Caki2 (cell line): Measurements from ENCODE around the gene PLEKHO2. TPM values are rescaled to one million over a fixed set of nuclear protein-coding genes. Genes with fewer than 3 reads are reported as not detected.

Experiments used
- DNase-seq: peaks from one replicate; pipeline ENCODE4 v3.0.0-alpha.2; 2015; ENCODE audit warnings: low read depth
- in situ Hi-C: cut with HindIII; loops from 2 replicates; pipeline ENCODE4 v1.10.0; 2016; ENCODE audit warnings: low sequenced_read_pairs, low pct_unique_long_range_greater_than_20kb, mixed read lengths
- total RNA-seq: library from RNA; depleted of rRNA; stranded (reverse); fragments of >200 nt; shearing (Covaris generic); gene quantifications from 2 replicates; pipeline ENCODE4 v1.2.3, GENCODE V29; 2014; ENCODE audit warnings: low replicate concordance

The PLEKHO2 gene
- total RNA-seq, 1 experiment from 2014 or later, result 10.4 TPM

DNA sequence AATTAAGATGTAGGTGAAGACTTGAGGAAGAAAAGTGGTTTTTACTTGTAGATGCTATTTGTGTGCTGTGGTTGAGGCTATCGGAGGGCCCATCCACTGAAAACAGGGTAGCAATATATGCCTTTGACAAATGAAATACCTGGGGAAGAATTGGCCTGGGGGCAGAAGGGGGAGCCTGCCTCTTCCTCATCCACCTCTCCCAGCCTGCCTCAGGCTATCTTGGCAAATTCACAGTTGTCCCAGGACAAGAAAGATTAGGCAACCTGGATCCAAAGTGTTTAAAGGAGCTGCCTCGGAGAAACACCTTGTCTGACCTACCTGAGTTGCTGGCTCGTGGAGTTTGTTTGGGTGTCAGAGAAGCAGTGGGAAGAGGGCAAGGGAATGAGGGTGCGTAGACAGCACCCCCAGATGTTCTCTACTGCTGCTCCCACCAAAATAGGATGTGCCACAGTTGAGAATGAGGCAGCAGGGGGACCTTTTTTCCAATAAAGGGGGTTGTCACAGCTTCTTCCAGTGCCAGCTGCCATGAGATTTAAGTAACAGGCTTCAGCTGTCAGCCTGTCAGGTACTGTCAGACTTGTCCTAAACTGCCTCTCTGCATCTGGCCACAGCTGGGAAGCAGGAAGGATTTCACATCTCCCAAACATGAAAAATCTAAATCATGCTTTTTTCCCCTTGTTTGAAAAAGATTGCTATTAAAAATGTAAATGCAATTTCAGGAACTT is 9.2 kb downstream of the PLEKHO2 start:
- in situ Hi-C loops, result no loop called here
- no peak for DNase-seq

DNA sequence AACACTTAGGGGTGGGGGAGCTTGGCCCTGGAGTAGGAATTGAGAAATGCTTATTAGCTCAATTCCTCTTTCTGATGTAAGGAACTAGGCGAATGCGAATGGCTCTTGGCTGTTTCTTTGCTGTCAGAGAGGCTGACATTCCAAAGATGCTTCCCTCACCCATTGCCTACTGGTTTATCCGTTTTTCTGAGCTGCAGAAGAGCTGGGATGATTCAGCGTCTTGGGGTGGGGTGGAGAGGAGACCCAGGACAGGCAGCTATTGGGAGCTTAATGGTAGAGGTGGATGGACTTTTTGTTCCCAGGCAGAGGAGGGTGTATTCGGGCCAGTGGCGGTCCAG is 9.8 kb downstream of the PLEKHO2 start:
- in situ Hi-C loops, result no loop called here
- DNase-seq, result peak; percentile 22

DNA sequence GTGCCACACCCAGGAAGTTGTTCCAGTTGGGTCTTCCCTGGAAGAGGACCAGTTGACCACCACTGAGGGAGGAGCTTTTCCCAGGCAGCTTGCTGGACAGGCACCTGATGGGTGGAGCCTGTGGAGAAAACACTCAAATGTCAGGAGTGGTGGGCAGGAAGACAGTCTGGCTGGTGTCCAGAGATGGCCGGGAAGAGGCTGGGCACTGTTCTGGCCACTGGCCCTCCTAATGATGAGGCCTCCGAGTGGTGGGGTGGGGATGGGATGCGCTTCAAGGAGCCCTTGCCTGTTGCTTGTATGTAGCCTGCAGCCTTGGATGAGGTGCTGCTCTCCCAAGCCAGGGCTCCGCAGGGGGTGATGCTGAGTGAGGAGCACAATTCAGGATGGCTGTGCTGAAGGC is 12.3 kb downstream of the PLEKHO2 start:
- in situ Hi-C loops, result no loop called here
- DNase-seq, result peak; percentile 49

DNA sequence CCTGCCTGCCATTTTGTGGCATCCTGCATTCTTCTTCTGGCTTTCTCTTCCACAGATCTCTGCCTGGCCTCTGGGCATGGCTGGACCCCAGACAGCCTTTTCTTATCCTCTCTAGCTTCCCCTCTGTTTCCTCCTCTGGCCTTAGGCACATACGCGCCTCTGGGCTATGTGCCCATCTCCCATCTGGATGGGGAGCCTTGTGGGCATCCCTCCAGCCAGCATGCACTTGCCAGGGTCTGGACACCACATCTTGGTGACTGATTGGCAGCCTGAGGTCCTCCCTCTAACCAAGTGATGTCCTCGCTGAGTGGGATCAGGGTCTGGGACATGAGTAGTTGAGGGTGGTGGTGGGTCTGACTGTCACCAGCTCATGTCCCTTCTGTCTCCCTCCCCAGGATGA is 12.8 kb downstream of the PLEKHO2 start:
- in situ Hi-C loops, result no loop called here
- no peak for DNase-seq

DNA sequence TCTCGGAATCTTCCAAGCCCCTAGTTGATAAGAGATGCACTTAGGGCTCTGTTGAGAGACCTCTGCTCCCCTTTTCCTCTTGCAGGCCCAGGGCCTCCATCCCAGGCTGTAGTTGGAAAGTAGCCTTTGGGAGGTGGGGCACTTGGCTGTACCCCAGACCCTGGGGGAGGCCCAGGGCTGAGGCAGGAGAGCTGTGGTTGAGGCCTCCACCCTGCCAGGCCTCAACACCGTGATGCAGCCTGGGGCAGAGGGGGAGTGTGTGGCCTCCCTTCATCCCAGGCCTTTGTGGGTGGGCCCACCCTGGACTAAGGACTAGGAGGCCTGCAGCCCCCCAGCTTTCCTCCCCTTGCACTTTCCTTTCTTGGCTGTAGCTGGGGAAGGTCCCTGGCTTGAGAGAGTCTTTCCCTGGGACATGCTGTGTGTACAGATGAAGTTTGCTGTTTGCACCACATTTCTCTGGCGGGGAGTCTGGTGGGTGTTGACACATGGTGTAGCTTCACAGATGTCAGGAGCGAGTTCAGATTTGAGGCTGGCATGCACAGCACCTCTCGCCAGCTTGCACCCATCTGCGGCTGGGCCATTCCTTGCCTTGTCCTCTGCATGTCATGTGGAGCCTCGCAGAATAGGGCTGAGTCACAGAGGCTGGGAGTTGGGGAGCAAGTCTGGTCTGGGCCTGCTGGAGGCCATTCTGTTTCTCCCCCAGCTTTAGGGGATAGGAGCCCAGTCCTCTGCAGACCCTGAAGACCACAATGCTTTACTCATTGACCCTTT is 13.7 kb downstream of the PLEKHO2 start:
- in situ Hi-C loops, result no loop called here
- no peak for DNase-seq

DNA sequence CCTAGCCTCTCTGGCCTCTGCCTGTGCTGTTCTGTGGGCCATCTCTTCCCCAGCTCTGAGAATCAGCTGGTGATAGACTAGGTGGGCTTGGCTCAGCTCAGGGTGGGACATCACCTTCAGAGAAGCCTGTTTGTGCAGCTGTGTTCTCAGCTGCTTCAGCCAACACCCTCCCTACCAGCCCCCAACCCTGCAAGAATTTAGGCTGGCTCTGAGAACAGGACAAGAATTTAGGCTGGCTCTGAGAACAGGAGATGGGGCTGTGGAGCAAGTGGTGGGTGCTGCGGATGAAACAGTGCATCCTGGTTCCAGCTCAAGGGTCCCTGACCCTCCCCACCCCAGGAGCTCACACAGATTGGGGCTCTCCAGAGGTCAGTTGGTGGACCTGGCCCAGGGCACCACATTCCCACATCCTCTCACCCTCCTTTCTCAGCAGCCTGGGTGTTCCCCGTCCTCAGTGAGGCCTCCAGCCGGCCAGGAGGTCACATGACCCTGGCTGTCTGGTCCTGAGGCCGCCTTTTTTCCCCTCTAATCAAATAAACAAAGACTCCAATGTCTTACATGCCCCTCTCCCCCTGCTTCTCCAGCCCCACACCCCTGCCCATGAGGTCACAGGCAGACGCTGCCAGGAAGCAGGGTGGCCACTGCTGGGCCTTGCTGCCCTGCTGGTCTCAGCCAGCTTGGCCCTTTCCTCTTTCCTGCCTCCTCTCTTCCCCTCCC is 14.9 kb downstream of the PLEKHO2 start:
- in situ Hi-C loops, result no loop called here
- DNase-seq, result peak; percentile 75

DNA sequence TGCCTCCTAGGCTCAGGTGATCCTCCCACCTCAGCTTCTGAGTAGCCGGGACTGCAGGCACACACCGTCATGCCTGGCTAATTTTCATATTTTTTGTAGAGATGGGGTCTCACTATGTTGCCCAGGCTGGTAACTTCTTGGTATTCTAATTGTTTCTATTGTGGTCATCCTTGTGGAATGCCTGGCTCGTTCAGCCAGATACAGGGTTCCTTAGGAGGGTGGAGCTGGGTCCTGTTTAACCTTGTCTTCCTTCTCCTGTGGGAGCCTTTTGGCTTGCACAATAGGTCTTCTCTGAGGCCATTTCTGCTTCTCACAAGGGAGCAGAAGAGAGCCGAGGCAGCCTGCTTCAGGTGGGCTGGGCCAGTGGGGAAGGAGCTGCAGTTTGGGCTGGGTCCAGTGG is 15.7 kb downstream of the PLEKHO2 start:
- in situ Hi-C loops, result no loop called here
- DNase-seq, result peak; percentile 80

DNA sequence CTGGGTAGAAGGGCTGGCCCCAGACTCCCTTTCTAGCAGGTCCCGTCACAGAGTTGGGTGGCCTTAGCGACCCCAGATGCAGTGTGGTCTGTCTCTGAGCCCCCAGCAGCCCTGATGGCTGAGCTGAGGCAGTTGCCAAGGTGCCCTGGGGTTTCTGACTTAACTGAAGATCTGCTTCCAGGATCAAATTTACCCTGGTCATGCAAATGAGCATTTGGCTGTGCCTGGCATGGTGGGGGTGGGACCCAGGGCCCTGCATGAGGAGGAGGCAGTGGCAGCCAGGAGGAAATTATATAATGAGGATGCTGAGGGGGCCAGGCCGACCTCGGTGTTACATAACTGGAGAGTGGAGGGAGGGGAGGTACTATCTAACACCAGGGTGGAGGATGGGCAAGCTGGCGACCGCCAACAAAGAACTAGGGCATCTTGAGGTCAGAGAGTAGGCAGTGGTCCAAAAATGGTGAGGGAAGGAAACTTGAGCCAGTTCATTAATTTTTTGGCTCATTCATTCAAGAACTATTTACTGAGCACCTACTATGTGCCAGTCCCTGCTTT is 16.4 kb downstream of the PLEKHO2 start:
- DNase-seq, result peak; percentile 28
- in situ Hi-C loops, result no loop called here

DNA sequence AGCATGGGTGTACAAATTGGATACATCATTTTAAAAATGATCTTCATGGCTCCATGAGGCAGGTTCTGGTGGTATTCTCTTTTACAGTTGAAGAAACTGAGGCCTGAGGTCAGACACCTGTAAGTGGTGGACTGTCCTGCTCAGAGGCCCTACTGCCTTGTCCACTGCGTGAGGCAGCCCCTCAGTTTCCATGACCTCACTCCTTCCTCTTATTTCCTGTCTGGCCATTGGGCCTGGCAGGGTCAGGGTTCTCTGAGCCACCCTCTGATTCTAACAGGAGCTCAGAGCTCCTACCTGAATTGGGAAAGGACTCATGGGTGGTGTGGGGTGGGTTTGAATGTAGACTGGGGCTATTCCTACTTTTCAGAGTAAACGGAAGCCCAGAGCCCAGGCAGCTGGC is 17.5 kb downstream of the PLEKHO2 start:
- in situ Hi-C loops, result no loop called here
- no peak for DNase-seq

DNA sequence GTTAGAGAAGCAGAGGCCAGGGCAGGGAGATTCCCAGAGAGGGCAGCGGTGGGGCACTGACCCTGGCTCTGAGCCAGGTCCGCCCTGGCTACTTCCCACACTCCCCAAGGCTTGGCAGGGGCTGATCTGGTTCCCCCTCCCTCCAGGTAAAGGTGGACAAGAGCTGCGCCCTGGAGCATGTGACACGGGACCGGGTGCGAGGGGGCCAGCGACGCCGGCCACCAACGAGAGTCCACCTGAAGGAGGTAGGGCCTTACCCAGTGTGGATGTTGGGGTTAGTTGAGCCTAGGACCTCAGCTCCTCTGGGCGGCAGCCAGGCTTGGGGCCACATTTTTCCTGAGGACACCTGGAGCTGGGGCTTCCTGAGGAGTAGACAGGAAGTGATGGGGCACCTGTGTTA is 19.6 kb downstream of the PLEKHO2 start:
- no peak for DNase-seq
- in situ Hi-C loops, result no loop called here

DNA sequence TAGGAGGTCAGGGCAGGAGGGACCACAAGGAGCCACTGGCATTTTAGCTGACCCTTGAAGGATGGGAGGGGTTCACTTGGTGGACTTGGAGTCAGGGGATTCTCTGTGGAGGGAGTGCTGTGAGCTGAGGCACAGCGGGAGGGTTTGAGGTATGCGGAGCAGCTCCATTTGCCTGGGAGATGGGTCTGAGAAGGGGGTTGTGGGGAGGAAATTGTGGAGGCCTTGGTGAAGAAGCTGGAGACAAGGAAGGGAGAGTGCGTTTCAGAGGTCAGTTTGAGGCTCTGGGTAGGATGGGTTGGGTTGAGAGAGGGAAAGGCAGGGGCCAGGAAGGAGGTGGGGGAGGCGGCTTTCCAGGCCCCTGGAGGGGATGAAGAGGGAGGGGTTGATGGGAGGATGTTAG is 20.2 kb downstream of the PLEKHO2 start:
- DNase-seq, result no peak
- in situ Hi-C loops, result no loop called here

DNA sequence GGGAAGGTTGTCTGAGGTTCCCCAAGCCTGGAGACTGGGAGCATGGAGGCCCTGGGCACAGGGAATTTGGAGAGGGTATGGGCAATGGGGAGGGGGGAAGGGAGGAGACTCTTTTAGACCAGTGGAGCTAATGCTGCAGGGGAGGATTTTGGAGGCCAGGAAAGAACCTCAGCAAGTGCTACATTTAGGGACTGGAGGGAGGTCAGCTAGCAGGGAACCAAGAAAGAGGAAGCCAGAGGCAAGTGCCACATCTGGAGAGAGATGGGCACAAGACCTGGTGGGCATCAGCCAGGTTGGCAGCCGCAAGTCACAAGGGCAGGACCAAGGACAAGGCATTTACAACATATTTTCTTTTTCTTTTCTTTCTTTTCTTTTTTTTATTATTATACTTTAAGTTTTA is 20.7 kb downstream of the PLEKHO2 start:
- in situ Hi-C loops, result no loop called here
- DNase-seq, result no peak

DNA sequence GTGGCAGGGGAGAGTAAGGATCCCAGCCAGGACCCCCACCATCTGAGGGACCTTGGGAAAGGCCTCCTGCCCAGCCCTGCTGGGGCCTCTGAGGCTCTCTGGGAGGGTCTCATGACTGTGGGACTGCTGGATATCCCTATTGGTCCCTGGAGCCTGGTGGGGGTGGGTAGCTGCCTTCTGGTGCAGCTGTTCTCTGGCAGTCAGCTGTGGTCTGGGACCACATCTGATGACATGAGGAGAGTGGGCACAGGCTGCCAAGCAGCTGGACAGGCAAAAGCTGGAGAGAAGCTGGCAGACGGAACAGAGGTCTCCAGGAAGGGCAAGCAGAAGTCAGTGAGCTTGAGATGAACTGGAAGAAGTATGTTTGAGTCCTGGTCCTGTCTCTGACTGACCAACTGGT is 22.4 kb downstream of the PLEKHO2 start:
- in situ Hi-C loops, result no loop called here
- no peak for DNase-seq

DNA sequence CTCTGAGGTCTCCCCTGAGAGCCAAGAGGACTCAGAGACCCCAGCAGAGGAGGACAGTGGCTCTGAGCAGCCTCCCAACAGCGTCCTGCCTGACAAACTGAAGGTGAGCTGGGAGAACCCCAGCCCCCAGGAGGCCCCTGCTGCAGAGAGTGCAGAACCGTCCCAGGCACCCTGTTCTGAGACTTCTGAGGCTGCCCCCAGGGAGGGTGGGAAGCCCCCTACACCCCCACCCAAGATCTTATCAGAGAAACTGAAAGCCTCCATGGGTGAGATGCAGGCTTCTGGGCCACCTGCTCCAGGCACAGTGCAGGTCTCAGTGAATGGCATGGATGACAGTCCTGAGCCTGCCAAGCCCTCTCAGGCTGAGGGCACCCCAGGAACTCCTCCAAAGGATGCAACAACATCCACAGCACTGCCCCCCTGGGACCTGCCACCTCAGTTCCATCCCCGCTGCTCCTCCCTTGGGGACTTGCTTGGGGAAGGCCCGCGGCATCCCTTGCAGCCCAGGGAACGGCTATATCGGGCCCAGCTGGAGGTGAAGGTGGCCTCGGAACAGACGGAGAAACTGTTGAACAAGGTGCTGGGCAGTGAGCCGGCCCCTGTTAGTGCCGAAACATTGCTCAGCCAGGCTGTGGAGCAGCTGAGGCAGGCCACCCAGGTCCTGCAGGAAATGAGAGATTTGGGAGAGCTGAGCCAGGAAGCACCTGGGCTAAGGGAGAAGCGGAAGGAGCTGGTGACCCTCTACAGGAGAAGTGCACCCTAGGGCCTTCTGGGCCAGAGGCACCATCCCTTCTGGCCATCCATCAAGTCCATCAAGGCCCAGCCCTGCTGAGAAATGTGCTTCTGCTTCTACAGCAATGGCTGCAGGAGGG is 23.6 kb downstream of the PLEKHO2 start:
- no peak for DNase-seq
- in situ Hi-C loops, result no loop called here

DNA sequence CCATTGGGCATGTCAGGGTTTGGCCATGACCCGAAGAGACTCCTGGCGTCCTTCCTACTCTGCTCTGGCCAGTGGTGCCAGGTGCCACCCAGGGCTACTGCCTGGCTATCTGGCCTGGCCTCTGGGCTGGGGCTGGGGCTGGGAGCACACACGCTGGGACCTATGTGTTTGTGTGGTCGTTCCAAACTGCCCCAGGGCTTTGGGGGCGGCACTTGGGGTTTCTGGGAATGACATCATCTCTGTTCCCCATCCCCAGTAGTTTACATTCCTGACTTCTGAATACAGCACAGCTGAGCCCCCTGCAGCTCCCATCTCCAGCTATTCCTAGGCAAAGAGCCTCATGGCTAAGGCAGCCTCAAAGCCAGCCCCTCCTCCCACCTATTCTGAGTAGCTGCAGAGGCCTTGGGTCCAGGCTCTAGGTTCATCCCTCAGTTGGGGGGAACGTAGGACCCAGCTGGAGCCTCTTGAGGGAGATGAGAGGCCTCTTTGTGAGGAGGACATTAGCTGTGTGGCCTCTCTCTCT is 24.3 kb downstream of the PLEKHO2 start:
- in situ Hi-C loops, result no loop called here
- DNase-seq, result no peak

DNA sequence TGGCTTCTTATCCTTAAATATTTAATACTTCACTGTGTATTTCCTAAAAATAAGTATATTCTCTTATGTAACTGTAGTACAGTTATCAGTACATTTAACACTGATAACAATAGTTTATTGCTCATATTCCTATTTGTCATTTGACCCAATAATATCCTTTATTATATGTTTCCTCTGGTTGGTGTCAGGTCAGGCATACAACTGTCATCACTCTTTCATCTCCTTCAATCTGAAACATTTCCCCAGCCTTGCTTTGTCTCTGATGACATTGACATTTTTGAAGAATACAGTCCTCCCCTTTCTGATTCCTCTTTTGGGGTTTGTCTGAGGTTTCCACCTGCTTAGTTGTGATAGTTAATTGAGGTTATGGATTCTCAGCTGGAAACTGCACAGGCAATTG is 27.8 kb downstream of the PLEKHO2 start:
- in situ Hi-C loops, result no loop called here
- no peak for DNase-seq

DNA sequence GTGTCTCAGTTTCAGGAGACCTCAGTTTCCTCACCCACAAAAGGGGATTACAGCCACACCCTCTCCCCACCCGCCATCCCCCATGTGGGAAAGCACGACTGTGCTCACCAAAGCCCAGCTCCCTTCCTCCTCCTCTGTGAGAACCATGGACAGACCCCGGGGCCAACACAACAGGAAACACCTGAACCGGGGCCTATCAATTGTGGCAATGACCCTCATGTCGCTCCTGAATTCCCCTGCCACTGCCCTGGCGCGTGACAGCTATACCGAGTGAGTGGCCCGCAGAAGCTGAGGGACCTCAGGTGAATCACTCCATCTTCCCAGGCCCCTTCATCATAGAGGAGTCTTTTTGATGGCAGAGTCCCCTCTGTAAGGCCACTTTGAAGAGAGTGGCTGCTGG is 28.6 kb downstream of the PLEKHO2 start:
- in situ Hi-C loops, result no loop called here
- no peak for DNase-seq

DNA sequence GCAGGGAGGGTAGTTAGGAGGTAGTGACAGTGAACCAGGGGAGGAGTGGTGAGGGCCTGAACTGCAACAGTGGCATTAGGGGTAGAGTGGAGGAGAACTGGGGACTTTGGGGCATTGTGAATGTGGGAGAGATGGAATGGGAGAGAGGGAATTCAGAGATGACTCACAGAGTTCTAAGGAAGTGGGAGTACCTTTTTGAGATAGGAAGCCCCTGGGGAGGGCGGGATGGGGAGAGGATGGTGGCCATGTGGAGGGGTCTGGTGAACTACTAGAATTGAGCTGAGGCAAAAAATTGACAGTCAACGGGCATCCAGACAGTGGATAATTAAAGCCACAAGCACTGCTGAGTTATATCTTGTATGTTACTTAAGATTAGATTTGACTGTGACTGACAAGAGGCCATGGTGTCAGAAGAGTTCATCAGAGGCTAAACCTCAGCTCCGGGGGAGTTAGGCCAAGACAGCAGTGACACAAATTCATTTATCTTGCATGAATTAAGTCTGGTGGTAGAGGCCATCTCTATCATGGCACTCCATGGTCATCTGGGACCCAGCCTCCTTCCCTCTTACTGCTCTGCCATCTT is 34.0 kb downstream of the PLEKHO2 start:
- DNase-seq, result no peak
- in situ Hi-C loops, result no loop called here
